Osteoblast (primary cell): ENCODE measurements around the gene HARBI1. TPM values are rescaled to one million over a fixed set of nuclear protein-coding genes. Genes with fewer than 3 reads are reported as not detected.

Experiments used
- DNase-seq: peaks from one replicate; pipeline ENCODE4 v3.0.0; 2011; ENCODE audit warnings: low spot score, mixed read lengths; ENCODE audit not compliant: insufficient read length; ENCODE audit errors: missing footprints
- H2AFZ ChIP-seq: 2 replicates; pipeline ENCODE4 v1.6.0; 2011; ENCODE audit warnings: mild to moderate bottlenecking, low read length
- H3K27ac ChIP-seq: 2 replicates; pipeline ENCODE4 v1.5.1; 2011; ENCODE audit warnings: mild to moderate bottlenecking, low read depth, low read length, moderate library complexity
- H3K27me3 ChIP-seq: 2 replicates; pipeline ENCODE4 v1.6.0; 2012; ENCODE audit warnings: mild to moderate bottlenecking, control low read depth, inconsistent platforms, low read length, moderate library complexity; ENCODE audit not compliant: insufficient read depth
- H3K36me3 ChIP-seq: 2 replicates; pipeline ENCODE4 v1.5.1; 2011; ENCODE audit warnings: mild to moderate bottlenecking, low read length, control low read depth, moderate library complexity; ENCODE audit not compliant: insufficient read depth
- H3K4me1 ChIP-seq: 2 replicates; pipeline ENCODE4 v1.5.1; 2011; ENCODE audit warnings: mild to moderate bottlenecking, low read length, control low read depth, moderate library complexity; ENCODE audit not compliant: insufficient read depth
- H3K4me2 ChIP-seq: 2 replicates; pipeline ENCODE4 v1.6.0; 2011; ENCODE audit warnings: mild to moderate bottlenecking, low read length; ENCODE audit not compliant: insufficient read depth
- H3K4me3 ChIP-seq: fragments of 200-600 bp; sonication (generic); 3 replicates; pipeline ENCODE4 v1.5.1; 2012; ENCODE audit warnings: mild to moderate bottlenecking, low read length, inconsistent platforms; ENCODE audit not compliant: insufficient read depth
- H3K79me2 ChIP-seq: 2 replicates; pipeline ENCODE4 v1.6.0; 2012; ENCODE audit warnings: mild to moderate bottlenecking, low read length, control low read depth, inconsistent platforms; ENCODE audit not compliant: insufficient read depth
- H3K9me3 ChIP-seq: 2 replicates; pipeline ENCODE4 v1.5.1; 2011; ENCODE audit warnings: low read depth, low read length, control low read depth
- H4K20me1 ChIP-seq: 2 replicates; pipeline ENCODE4 v1.6.0; 2012; ENCODE audit warnings: mild to moderate bottlenecking, low read length, control low read depth; ENCODE audit not compliant: insufficient read depth
- total RNA-seq: library from RNA; depleted of rRNA; stranded (reverse); fragments of >200 nt; gene quantifications from 2 replicates; pipeline ENCODE4 v1.2.3, GENCODE V29; 2012
- TF ChIP-seq, protein P1 (sequence below): IDR thresholded peaks from 2 replicates; pipeline ENCODE4 v1.5.1; 2011; ENCODE audit warnings: mild to moderate bottlenecking, low read depth, low read length, moderate library complexity; ENCODE audit errors: extremely low read depth

Gene HARBI1
- total RNA-seq, 1 donor: 5.8 TPM

DNA sequence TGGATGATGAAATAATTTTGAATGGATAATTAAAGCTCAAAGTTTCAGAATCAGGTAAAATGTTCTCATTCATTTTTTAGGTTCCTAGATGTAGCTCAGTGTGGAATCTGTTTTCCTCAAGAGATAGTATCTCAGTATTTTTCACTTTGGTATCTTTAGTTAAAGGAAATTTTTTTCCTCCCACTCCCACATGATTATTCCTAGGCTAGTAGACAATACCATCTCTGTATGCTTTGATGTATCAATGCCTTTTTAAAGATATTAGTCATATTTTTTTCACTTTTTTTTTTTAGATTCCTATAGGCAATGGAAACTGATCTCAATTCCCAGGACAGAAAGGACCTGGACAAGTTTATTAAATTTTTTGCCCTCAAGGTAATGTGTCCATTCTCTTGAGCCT lies 27.0 kb upstream of the HARBI1 start:
- Histone ChIP-seq H3K4me2 (no peak overlapping the region), H4K20me1 (peaks cover 3% of the 10 kb centered on the region), H3K4me1 (peaks cover 8% of the 10 kb centered on the region), H3K36me3 (peaks cover 22% of the 10 kb centered on the region), H3K4me3 (no peak overlapping the region), H3K27me3 (no peaks in the 10 kb centered on the region), H3K9me3 (no peaks in the 10 kb centered on the region), H2AFZ (no peak overlapping the region), H3K79me2 (peaks cover 4% of the 10 kb centered on the region), H3K27ac (no peak overlapping the region)
- TF ChIP-seq, protein P1, sequence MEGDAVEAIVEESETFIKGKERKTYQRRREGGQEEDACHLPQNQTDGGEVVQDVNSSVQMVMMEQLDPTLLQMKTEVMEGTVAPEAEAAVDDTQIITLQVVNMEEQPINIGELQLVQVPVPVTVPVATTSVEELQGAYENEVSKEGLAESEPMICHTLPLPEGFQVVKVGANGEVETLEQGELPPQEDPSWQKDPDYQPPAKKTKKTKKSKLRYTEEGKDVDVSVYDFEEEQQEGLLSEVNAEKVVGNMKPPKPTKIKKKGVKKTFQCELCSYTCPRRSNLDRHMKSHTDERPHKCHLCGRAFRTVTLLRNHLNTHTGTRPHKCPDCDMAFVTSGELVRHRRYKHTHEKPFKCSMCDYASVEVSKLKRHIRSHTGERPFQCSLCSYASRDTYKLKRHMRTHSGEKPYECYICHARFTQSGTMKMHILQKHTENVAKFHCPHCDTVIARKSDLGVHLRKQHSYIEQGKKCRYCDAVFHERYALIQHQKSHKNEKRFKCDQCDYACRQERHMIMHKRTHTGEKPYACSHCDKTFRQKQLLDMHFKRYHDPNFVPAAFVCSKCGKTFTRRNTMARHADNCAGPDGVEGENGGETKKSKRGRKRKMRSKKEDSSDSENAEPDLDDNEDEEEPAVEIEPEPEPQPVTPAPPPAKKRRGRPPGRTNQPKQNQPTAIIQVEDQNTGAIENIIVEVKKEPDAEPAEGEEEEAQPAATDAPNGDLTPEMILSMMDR: no peak
- DNase-seq: no peak

DNA sequence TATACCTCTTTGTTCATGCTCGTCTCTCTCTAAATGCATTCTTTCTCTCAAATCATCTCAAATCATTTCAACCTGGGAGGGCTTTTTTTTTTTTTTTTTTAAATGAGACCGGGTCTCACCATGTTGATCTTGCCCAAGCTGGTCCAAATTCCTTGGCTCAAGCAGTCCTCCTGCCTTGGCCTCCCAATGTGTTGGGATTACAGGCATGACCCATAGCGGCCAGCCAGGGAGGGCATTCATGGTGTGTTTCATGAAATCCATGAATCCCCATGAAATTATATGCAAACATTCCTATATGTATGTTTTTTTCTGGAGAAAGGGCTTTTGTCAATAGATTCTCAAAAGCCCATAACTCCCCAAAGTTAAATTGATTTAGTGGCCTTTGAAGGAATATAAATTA lies 26.5 kb upstream of the HARBI1 start:
- no peak overlapping the region for H3K4me2 ChIP-seq
- no peak for DNase-seq
- no peak overlapping the region for H3K27ac ChIP-seq
- H3K4me3 ChIP-seq: no peak overlapping the region
- peaks cover 3% of the 10 kb centered on the region for H4K20me1 ChIP-seq
- peaks cover 3% of the 10 kb centered on the region for H3K4me1 ChIP-seq
- H2AFZ ChIP-seq: no peak overlapping the region
- peaks cover 4% of the 10 kb centered on the region for H3K79me2 ChIP-seq
- peaks cover 22% of the 10 kb centered on the region for H3K36me3 ChIP-seq
- H3K27me3 ChIP-seq: no peaks in the 10 kb centered on the region
- no peaks in the 10 kb centered on the region for H3K9me3 ChIP-seq
- TF ChIP-seq, protein P1: no peak

DNA sequence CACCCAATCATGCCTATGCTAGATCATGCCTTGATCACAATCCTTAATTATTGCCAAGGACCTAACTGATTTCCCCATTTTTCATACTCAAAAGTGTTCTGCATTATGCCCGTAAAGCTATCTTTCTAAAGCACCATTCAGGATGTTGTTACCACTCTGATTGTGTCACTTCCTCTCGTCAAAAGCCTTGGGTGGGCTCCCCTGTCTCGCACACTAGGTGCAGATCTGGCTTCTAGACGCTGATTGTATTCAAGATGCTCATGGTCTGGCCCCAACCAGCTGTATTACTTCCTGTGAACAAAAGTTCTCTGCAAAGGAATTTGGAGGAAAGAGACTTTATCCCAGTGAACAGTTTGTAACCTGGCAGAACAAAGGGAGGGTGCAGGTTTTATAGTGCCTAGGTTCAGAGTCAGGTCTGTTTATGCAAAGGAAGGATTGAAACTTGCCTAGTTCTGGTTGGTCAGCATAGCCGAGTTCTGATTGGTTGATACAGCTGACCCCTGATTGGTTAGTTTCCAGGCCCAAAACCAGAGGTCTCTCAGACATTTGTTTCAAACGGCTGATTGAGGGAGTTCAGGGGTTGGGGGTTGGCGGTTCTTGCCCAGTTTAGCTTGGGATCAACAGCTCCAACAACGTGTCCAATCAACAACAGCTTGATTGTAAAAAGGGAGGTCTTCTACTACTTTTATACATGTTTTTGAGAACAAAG lies 25.8 kb upstream of the HARBI1 start:
- Histone ChIP-seq H4K20me1 (peaks cover 3% of the 10 kb centered on the region), H3K79me2 (peaks cover 4% of the 10 kb centered on the region), H3K27ac (no peak overlapping the region), H3K9me3 (no peaks in the 10 kb centered on the region), H3K4me2 (no peak overlapping the region), H3K4me1 (no peaks in the 10 kb centered on the region), H3K36me3 (peaks cover 22% of the 10 kb centered on the region), H3K4me3 (no peak overlapping the region), H2AFZ (no peak overlapping the region), H3K27me3 (no peaks in the 10 kb centered on the region)
- TF ChIP-seq, protein P1: no peak
- DNase-seq: no peak

DNA sequence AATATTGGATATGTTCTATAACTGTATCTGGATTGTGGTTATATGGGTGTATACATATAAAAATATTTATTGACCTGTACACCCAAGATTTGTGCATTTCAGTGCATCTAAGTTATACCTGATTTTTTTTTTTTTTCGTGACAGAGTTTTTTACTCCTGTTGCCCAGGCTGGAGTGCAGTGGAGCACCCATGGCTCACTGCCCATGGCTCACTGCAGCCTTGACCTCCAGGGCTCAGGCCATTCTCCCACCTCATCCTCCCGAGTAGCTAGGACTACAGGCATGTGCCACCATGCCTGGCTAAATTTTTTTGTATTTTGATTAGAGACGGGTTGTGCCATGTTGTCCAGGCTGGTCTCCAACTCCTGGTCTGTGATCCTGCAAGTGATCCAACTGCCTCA lies 24.6 kb upstream of the HARBI1 start:
- H3K36me3 ChIP-seq: peaks cover 22% of the 10 kb centered on the region
- H3K27me3 ChIP-seq: no peaks in the 10 kb centered on the region
- H3K4me1 ChIP-seq: no peaks in the 10 kb centered on the region
- no peak overlapping the region for H2AFZ ChIP-seq
- H3K4me2 ChIP-seq: no peak overlapping the region
- no peak overlapping the region for H3K4me3 ChIP-seq
- H3K9me3 ChIP-seq: no peaks in the 10 kb centered on the region
- peaks cover 4% of the 10 kb centered on the region for H4K20me1 ChIP-seq
- peaks cover 7% of the 10 kb centered on the region for H3K79me2 ChIP-seq
- DNase-seq: no peak
- no peak overlapping the region for H3K27ac ChIP-seq
- TF ChIP-seq, protein P1: no peak
